ENCODE results near the gene LRP11.

Gene LRP11

GRCh38 chr6:149846321-149846720, 17.8 kb downstream of the LRP11 start (continued):
- TF ChIP-seq ZBTB44 (tag by site-specific recombination; IDR thresholded peaks at IDR 0.05) (no peak), KLF10 (tag by site-specific recombination; IDR thresholded peaks at IDR 0.05) (peak; percentile 24; the same call in 1 of the 2 replicates), RBAK (tag by site-specific recombination; IDR thresholded peaks at IDR 0.05) (no peak), ZNF148 (tag by site-specific recombination; IDR thresholded peaks at IDR 0.05; ENCODE audit: borderline replicate concordance) (no peak), ZNF791 (tag by site-specific recombination; IDR thresholded peaks at IDR 0.05) (no peak), ZNF837 (tag by site-specific recombination; IDR thresholded peaks at IDR 0.05) (no peak), ZNF175 (tag by site-specific recombination; IDR thresholded peaks at IDR 0.05) (no peak), ZNF302 (tag by site-specific recombination; IDR thresholded peaks at IDR 0.05; ENCODE audit: low read depth) (no peak), ZNF394 (tag by site-specific recombination; IDR thresholded peaks at IDR 0.05; ENCODE audit: borderline replicate concordance) (peak; percentile 74; the same call in 1 of the 2 replicates), ZNF350 (tag by site-specific recombination; IDR thresholded peaks at IDR 0.05) (no peak), ZNF404 (tag by site-specific recombination; IDR thresholded peaks at IDR 0.05) (no peak), ZNF776 (tag by site-specific recombination; IDR thresholded peaks at IDR 0.05; ENCODE audit: borderline replicate concordance) (no peak), SCRT1 (tag by site-specific recombination; IDR thresholded peaks at IDR 0.05; ENCODE audit: borderline replicate concordance) (no peak), ZSCAN30 (tag by site-specific recombination; IDR thresholded peaks at IDR 0.05) (no peak), ZSCAN23 (tag by site-specific recombination; IDR thresholded peaks at IDR 0.05) (no peak), ZNF704 (tag by site-specific recombination; IDR thresholded peaks at IDR 0.05) (no peak), ZNF510 (tag by site-specific recombination; IDR thresholded peaks at IDR 0.05; ENCODE audit: insufficient replicate concordance) (no peak), ZBTB8A (tag by site-specific recombination; IDR thresholded peaks at IDR 0.05) (no peak), ZNF114 (tag by site-specific recombination; IDR thresholded peaks at IDR 0.05) (no peak), ZNF624 (tag by site-specific recombination; IDR thresholded peaks at IDR 0.05) (no peak), ZNF558 (tag by site-specific recombination; IDR thresholded peaks at IDR 0.05) (no peak), ZNF555 (tag by site-specific recombination; conservative IDR thresholded peaks at IDR 0.05) (no peak), KLF9 (tag by site-specific recombination; IDR thresholded peaks at IDR 0.05; ENCODE audit: low read depth) (no peak), ZNF561 (tag by site-specific recombination; IDR thresholded peaks at IDR 0.05; ENCODE audit: borderline replicate concordance) (no peak), SP7 (tag by site-specific recombination; IDR thresholded peaks at IDR 0.05) (0 out of 2 replicates have a peak, but pooled peaks have one; percentile 16), ZBTB49 (tag by site-specific recombination; IDR thresholded peaks at IDR 0.05; ENCODE audit: low read depth) (no peak), ZNF248 (tag by site-specific recombination; IDR thresholded peaks at IDR 0.05) (no peak), ZNF138 (tag by site-specific recombination; IDR thresholded peaks at IDR 0.05; ENCODE audit: borderline replicate concordance) (no peak), ZNF19 (tag by site-specific recombination; IDR thresholded peaks at IDR 0.05; ENCODE audit: low read depth) (no peak), PATZ1 (tag by site-specific recombination; IDR thresholded peaks at IDR 0.05) (no peak), ZNF596 (tag by site-specific recombination; IDR thresholded peaks at IDR 0.05) (no peak), YY2 (tag by site-specific recombination; IDR thresholded peaks at IDR 0.05) (no peak), ZNF571 (tag by site-specific recombination; IDR thresholded peaks at IDR 0.05) (no peak)

Data from HEK293 (cell line).